DND-41 (cell line): ENCODE data around the gene TCF12.

Source experiments
- ATAC-seq: fragments of 200-7000 bp; cut with Tn5 transposase; 3 replicates; pipeline ENCODE4 v1.9.1; 2021; ENCODE audit warnings: low read depth; ENCODE audit not compliant: insufficient read depth
- DNase-seq: peaks from one replicate; pipeline ENCODE4 v3.0.0-alpha.2; 2020
- H2AFZ ChIP-seq: 2 replicates; pipeline ENCODE4 v1.6.0; 2012; ENCODE audit warnings: low read depth, low read length
- H3K27ac ChIP-seq: 2 replicates; pipeline ENCODE4 v1.5.1; 2012; ENCODE audit warnings: low read length, inconsistent platforms
- H3K27me3 ChIP-seq: fragments of 200-600 bp; sonication (generic); 2 replicates; pipeline ENCODE4 v1.6.0; 2012; ENCODE audit warnings: low read length, mild to moderate bottlenecking, inconsistent platforms; ENCODE audit not compliant: insufficient read depth, poor library complexity
- H3K36me3 ChIP-seq: 2 replicates; pipeline ENCODE4 v1.5.1; 2012; ENCODE audit warnings: low read length, inconsistent platforms; ENCODE audit not compliant: insufficient read depth
- H3K4me1 ChIP-seq: 2 replicates; pipeline ENCODE4 v1.5.1; 2012; ENCODE audit warnings: mild to moderate bottlenecking, low read length; ENCODE audit not compliant: insufficient read depth
- H3K4me2 ChIP-seq: 2 replicates; pipeline ENCODE4 v1.6.0; 2012; ENCODE audit warnings: mild to moderate bottlenecking, moderate library complexity, low read length, inconsistent platforms; ENCODE audit not compliant: insufficient read depth
- H3K4me3 ChIP-seq, 2 experiments: fragments of 200-600 bp in 1 of 2; shearing (Covaris generic) in 1 of 2; 2 replicates each; pipeline ENCODE4 v1.5.1; 2012 to 2016; ENCODE audit warnings: inconsistent platforms in 2 of 2, low read length in 2 of 2, mild to moderate bottlenecking in 2 of 2, low read depth in 1 of 2, moderate library complexity in 1 of 2
- H3K79me2 ChIP-seq: 2 replicates; pipeline ENCODE4 v1.6.0; 2012; ENCODE audit warnings: low read length, inconsistent platforms; ENCODE audit not compliant: insufficient read depth
- H3K9ac ChIP-seq: 2 replicates; pipeline ENCODE4 v1.6.0; 2012; ENCODE audit warnings: low read depth, mild to moderate bottlenecking, inconsistent platforms, low read length, moderate library complexity
- H3K9me3 ChIP-seq: 2 replicates; pipeline ENCODE4 v1.5.1; 2012; ENCODE audit warnings: low read length, moderate library complexity, mild to moderate bottlenecking, inconsistent platforms; ENCODE audit not compliant: insufficient read depth, severe bottlenecking
- H4K20me1 ChIP-seq: 2 replicates; pipeline ENCODE4 v1.6.0; 2012; ENCODE audit warnings: low read length; ENCODE audit not compliant: insufficient read depth
- EZH2 ChIP-seq: IDR thresholded peaks from 3 replicates; pipeline ENCODE4 v1.6.1; 2012; ENCODE audit warnings: borderline replicate concordance, low read depth, mild to moderate bottlenecking, moderate library complexity, low read length, inconsistent platforms; ENCODE audit not compliant: severe bottlenecking
- TF ChIP-seq, protein P1 (sequence below): IDR thresholded peaks from 2 replicates; pipeline ENCODE4 v1.5.1; 2012; ENCODE audit warnings: borderline replicate concordance, low read length, moderate library complexity, mild to moderate bottlenecking; ENCODE audit not compliant: poor library complexity, severe bottlenecking; ENCODE audit errors: extremely low read depth

TCF12 gene

DNA sequence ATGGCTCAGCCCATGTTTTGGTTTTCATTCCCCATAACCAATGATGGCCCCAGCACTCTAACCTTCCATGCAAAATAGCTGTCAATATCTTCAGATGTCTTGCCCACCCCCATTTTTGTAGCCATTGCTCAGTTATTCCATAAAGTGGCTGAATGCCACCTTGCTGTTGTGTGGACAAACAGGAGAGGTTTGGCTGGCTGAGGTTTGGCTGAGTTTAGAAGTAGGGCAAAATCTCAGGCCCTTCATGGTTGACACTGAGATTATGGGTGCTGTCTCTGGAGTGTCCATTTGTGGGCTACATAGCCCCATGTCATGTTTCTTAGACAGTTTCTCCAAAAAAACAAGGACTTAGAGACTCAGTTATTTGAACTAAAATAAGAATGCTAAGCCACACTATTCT is 96.9 kb downstream of the TCF12 start:
- Histone ChIP-seq H4K20me1 (peaks cover 47% of the 10 kb centered on the region), H3K36me3 (0 out of 2 replicates have a peak, but pooled peaks cover 5% of the 10 kb centered on the region)
- TF ChIP-seq EZH2: no peak
- TF ChIP-seq, protein P1, sequence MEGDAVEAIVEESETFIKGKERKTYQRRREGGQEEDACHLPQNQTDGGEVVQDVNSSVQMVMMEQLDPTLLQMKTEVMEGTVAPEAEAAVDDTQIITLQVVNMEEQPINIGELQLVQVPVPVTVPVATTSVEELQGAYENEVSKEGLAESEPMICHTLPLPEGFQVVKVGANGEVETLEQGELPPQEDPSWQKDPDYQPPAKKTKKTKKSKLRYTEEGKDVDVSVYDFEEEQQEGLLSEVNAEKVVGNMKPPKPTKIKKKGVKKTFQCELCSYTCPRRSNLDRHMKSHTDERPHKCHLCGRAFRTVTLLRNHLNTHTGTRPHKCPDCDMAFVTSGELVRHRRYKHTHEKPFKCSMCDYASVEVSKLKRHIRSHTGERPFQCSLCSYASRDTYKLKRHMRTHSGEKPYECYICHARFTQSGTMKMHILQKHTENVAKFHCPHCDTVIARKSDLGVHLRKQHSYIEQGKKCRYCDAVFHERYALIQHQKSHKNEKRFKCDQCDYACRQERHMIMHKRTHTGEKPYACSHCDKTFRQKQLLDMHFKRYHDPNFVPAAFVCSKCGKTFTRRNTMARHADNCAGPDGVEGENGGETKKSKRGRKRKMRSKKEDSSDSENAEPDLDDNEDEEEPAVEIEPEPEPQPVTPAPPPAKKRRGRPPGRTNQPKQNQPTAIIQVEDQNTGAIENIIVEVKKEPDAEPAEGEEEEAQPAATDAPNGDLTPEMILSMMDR: no peak

DNA sequence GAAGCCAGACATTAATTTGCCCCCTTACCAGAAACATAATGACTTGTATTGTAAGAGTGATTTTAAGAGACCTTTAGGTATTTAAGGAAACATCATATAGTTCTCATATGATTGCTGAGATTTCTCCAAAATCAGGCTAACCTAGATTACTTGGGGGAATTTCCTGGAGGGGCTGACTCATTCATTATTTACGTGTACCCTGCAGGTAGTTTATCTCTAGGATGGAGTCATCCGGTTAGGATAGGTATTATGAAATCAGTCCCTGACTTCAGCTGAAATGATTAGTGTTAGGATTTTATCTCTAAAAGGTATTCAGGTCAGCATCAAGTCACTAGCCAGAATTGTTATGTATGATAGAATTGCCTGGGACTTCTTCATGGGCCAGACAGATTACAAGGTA is 97.5 kb downstream of the TCF12 start:
- Histone ChIP-seq H3K79me2 (peaks cover 99% of the 10 kb centered on the region), H3K9me3 (no peaks in the 10 kb centered on the region), H3K27ac (no peak overlapping the region), H3K36me3 (0 out of 2 replicates have a peak, but pooled peaks cover 5% of the 10 kb centered on the region), H3K4me1 (no peaks in the 10 kb centered on the region), H4K20me1 (peaks cover 47% of the 10 kb centered on the region), H3K4me3 (no peak overlapping the region), H3K9ac (no peak overlapping the region), H2AFZ (no peak overlapping the region), H3K27me3 (no peaks in the 10 kb centered on the region), H3K4me2 (no peak overlapping the region)
- DNase-seq: no peak
- TF ChIP-seq EZH2: no peak
- TF ChIP-seq, protein P1: no peak
- ATAC-seq: no peak

More for the DNA sequence above, 96.9 kb downstream of the TCF12 start:
- Histone ChIP-seq H3K79me2 (peaks cover 99% of the 10 kb centered on the region), H3K4me1 (no peaks in the 10 kb centered on the region), H2AFZ (no peak overlapping the region), H3K9ac (no peak overlapping the region), H3K4me2 (no peak overlapping the region), H3K9me3 (no peaks in the 10 kb centered on the region), H3K27me3 (no peaks in the 10 kb centered on the region), H3K27ac (no peak overlapping the region), H3K4me3 (no peak overlapping the region)
- no peak for ATAC-seq
- DNase-seq: no peak

- Histone ChIP-seq H3K27me3 (no peaks in the 10 kb centered on the region), H3K27ac (no peak overlapping the region), H3K4me2 (no peak overlapping the region), H4K20me1 (peaks cover 41% of the 10 kb centered on the region), H3K36me3 (0 out of 2 replicates have a peak, but pooled peaks cover 5% of the 10 kb centered on the region), H3K9me3 (no peaks in the 10 kb centered on the region), H3K79me2 (peaks cover 99% of the 10 kb centered on the region), H2AFZ (no peak overlapping the region), H3K9ac (no peak overlapping the region), H3K4me3 (no peak overlapping the region), H3K4me1 (0 out of 2 replicates have a peak, but pooled peaks cover 3% of the 10 kb centered on the region)
- ATAC-seq: no peak
- DNase-seq: no peak
- no peak for TF ChIP-seq EZH2
- TF ChIP-seq, protein P1: peak; percentile 28
Observed at GRCh38 chr15:57017024-57017423, 98.6 kb downstream of the TCF12 start.

DNA sequence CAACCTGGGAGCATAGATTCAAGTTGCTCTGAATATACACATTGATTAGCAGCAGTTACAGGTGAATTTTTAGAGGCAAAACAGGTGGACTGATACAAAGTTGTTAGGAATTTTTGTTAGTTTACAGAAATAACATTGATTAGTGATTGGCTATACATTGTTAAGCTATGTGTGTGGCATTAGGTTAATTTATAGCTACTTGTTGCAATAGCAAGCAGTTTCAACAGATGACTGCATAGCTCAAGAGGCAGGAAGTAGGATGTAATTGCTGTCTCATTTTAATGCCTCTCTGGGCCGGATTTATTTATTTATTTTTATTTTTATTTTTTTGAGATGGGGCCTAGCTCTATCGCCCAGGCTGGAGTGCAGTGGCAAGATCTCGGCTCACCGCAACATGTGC is 99.7 kb downstream of the TCF12 start:
- H4K20me1 ChIP-seq: peaks cover 37% of the 10 kb centered on the region

More for the DNA sequence above, 99.7 kb downstream of the TCF12 start:
- H3K4me3 ChIP-seq: no peak overlapping the region
- DNase-seq (no peak), ATAC-seq (no peak)
- no peak overlapping the region for H2AFZ ChIP-seq
- H3K4me2 ChIP-seq: no peak overlapping the region
- H3K27me3 ChIP-seq: no peaks in the 10 kb centered on the region
- no peaks in the 10 kb centered on the region for H3K9me3 ChIP-seq
- no peak overlapping the region for H3K9ac ChIP-seq
- peaks cover 96% of the 10 kb centered on the region for H3K79me2 ChIP-seq
- 0 out of 2 replicates have a peak, but pooled peaks cover 5% of the 10 kb centered on the region for H3K36me3 ChIP-seq
- TF ChIP-seq, protein P1: no peak
- no peak for TF ChIP-seq EZH2
- peaks cover 12% of the 10 kb centered on the region for H3K4me1 ChIP-seq
- H3K27ac ChIP-seq: no peak overlapping the region
